Calu3 (cell line): ENCODE measurements around the gene DGCR2. TPM values are rescaled to one million over a fixed set of nuclear protein-coding genes. Genes with fewer than 3 reads are reported as not detected.
"Not testable (repeated sequence)": the region's sequence is repeated elsewhere in the genome, so short reads cannot be mapped to it uniquely, and the experiment has no call there.

ENCODE experiments used
- BruUV-seq: library from RNA; stranded (reverse); fragments of 400-500 nt; replicated peaks from 2 replicates; lab custom pipeline; 2021; lab: Mats Ljungman, UMichigan
- CTCF ChIA-PET: fragments of 300-600 bp; sonication (Branson Sonifier 250); formaldehyde crosslinking; loops from one replicate; lab custom pipeline; 2022; ENCODE audit warnings: antibody characterized with exemption; lab: Charles Lee
- DNase-seq: peaks from one replicate; pipeline ENCODE4 v3.0.0; 2022
- H3K27ac Mint-ChIP-seq: one replicate; pipeline ENCODE4 v1.8.0; 2022; ENCODE audit warnings: mixed read lengths; ENCODE audit not compliant: unreplicated experiment
- H3K27me3 Mint-ChIP-seq: one replicate; pipeline ENCODE4 v1.8.0; 2022; ENCODE audit warnings: mixed read lengths; ENCODE audit not compliant: unreplicated experiment
- H3K36me3 Mint-ChIP-seq: one replicate; pipeline ENCODE4 v1.8.0; 2022; ENCODE audit warnings: mild to moderate bottlenecking, moderate library complexity, mixed read lengths; ENCODE audit not compliant: insufficient read depth, unreplicated experiment
- H3K4me1 Mint-ChIP-seq: one replicate; pipeline ENCODE4 v1.8.0; 2022; ENCODE audit warnings: mild to moderate bottlenecking, low read depth, mixed read lengths; ENCODE audit not compliant: unreplicated experiment
- H3K4me3 Mint-ChIP-seq: one replicate; pipeline ENCODE4 v1.8.0; 2022; ENCODE audit warnings: mild to moderate bottlenecking, low read depth, moderate library complexity, mixed read lengths; ENCODE audit not compliant: unreplicated experiment
- H3K9me3 Mint-ChIP-seq: one replicate; pipeline ENCODE4 v1.8.0; 2022; ENCODE audit warnings: low read depth, mixed read lengths; ENCODE audit not compliant: unreplicated experiment
- CTCF ChIP-seq: fragments of 200-600 bp; IDR thresholded peaks from one replicate; pipeline ENCODE4 v1.8.0; 2022; ENCODE audit warnings: antibody characterized with exemption; ENCODE audit not compliant: unreplicated experiment
- intact Hi-C: fragments of 100-400 bp; cut with micrococcal nuclease; formaldehyde crosslinking; loops from one replicate; pipeline ENCODE4 v1.10.0; 2022; ENCODE audit not compliant: unreplicated experiment
- total RNA-seq: library from RNA; stranded (reverse); gene quantifications from 2 replicates; pipeline ENCODE4 v1.2.3, GENCODE V29; 2022

Gene DGCR2
- total RNA-seq, 1 experiment from 2014 or later: 76.4 TPM

GRCh38 chr22:19088866-19089595 is 33.2 kb downstream of the DGCR2 start:
- CTCF ChIA-PET: no interaction called here
- no peak overlapping the region for H3K27ac Mint-ChIP-seq
- H3K4me1 Mint-ChIP-seq: peaks cover 10% of the 10 kb centered on the region
- no peak for TF ChIP-seq CTCF
- no peaks in the 10 kb centered on the region for H3K9me3 Mint-ChIP-seq
- H3K4me3 Mint-ChIP-seq: no peak overlapping the region
- intact Hi-C loops: no loop called here
- BruUV-seq: no TSS peak
- peaks cover 15% of the 10 kb centered on the region for H3K36me3 Mint-ChIP-seq
- DNase-seq: no peak
- no peaks in the 10 kb centered on the region for H3K27me3 Mint-ChIP-seq

- Mint-ChIP-seq H3K4me3 (no peak overlapping the region), H3K27me3 (no peaks in the 10 kb centered on the region), H3K27ac (no peak overlapping the region), H3K36me3 (peaks cover 21% of the 10 kb centered on the region), H3K9me3 (no peaks in the 10 kb centered on the region), H3K4me1 (peaks cover 10% of the 10 kb centered on the region)
- CTCF ChIA-PET: interaction anchor here (0.7 kb wide), 2 partner anchors 43 to 168 kb away, joined by 5 to 6 read pairs; no protein-coding TSS in a partner anchor
- no peak for TF ChIP-seq CTCF
- DNase-seq: no peak
- TSS peak; percentile 9 for BruUV-seq
- intact Hi-C loops: no loop called here
These were observed 35.3 kb downstream of the DGCR2 start for GRCh38 chr22:19086896-19087295.

- peaks cover 18% of the 10 kb centered on the region for H3K36me3 Mint-ChIP-seq
- CTCF ChIA-PET: interaction anchor here (0.6 kb wide), 1 partner anchor 983 kb away, joined by 7 read pairs; no protein-coding TSS in a partner anchor
- H3K27ac Mint-ChIP-seq: peak overlapping the region; percentile 36
These were observed 35.8 kb downstream of the DGCR2 start for GRCh38 chr22:19086417-19086816.

GRCh38 chr22:19085233-19085718 is 36.9 kb downstream of the DGCR2 start:
- Mint-ChIP-seq H3K4me3 (no peak overlapping the region), H3K36me3 (peaks cover 17% of the 10 kb centered on the region), H3K27ac (peak overlapping the region; percentile 50), H3K9me3 (no peaks in the 10 kb centered on the region), H3K4me1 (peaks cover 10% of the 10 kb centered on the region), H3K27me3 (no peaks in the 10 kb centered on the region)
- CTCF ChIA-PET: interaction anchor here (1.0 to 1.3 kb wide), 2 partner anchors 9 to 59 kb away, joined by 4 to 5 read pairs; partner anchors contain the start of gene ESS2
- DNase-seq: peak; percentile 21
- no peak for TF ChIP-seq CTCF
- intact Hi-C loops: no loop called here
- BruUV-seq: no TSS peak

More at GRCh38 chr22:19086417-19086816, 35.8 kb downstream of the DGCR2 start:
- peaks cover 10% of the 10 kb centered on the region for H3K4me1 Mint-ChIP-seq
- H3K4me3 Mint-ChIP-seq: no peak overlapping the region
- H3K27me3 Mint-ChIP-seq: no peaks in the 10 kb centered on the region
- H3K9me3 Mint-ChIP-seq: no peaks in the 10 kb centered on the region
- DNase-seq: no peak
- no TSS peak for BruUV-seq
- TF ChIP-seq CTCF: no peak
- intact Hi-C loops: no loop called here

- H3K9me3 Mint-ChIP-seq: not testable (repeated sequence)
- H3K36me3 Mint-ChIP-seq: peaks cover 17% of the 10 kb centered on the region
These were observed 37.6 kb downstream of the DGCR2 start for GRCh38 chr22:19084586-19084985.

GRCh38 chr22:19084126-19084525 is 38.1 kb downstream of the DGCR2 start:
- DNase-seq, BruUV-seq, H3K27ac Mint-ChIP-seq, H3K4me3 Mint-ChIP-seq, intact Hi-C loops, H3K9me3 Mint-ChIP-seq, H3K4me1 Mint-ChIP-seq, CTCF ChIA-PET, H3K27me3 Mint-ChIP-seq: not testable (repeated sequence)
- peaks cover 17% of the 10 kb centered on the region for H3K36me3 Mint-ChIP-seq

More at GRCh38 chr22:19084586-19084985, 37.6 kb downstream of the DGCR2 start:
- H3K27ac Mint-ChIP-seq, BruUV-seq, H3K4me3 Mint-ChIP-seq, H3K27me3 Mint-ChIP-seq, H3K4me1 Mint-ChIP-seq, intact Hi-C loops, DNase-seq: not testable (repeated sequence)
- CTCF ChIA-PET: interaction anchor here (0.7 to 1.3 kb wide), 4 partner anchors 8 to 537 kb away, joined by 4 to 8 read pairs (median 5); partner anchors contain the start of gene ESS2
